ENCODE data around the gene TJAP1.

TJAP1 gene

GRCh38 chr6:43435682-43436437, 41.5 kb upstream of the TJAP1 start:
- no peak overlapping the region for H3K27ac ChIP-seq (ENCODE audit: low read length)

GRCh38 chr6:43436577-43437282, 40.6 kb upstream of the TJAP1 start:
- Histone ChIP-seq H3K9me3 (ENCODE audit: insufficient read depth, low read length) (no peaks in the 10 kb centered on the region), H3K27me3 (ENCODE audit: low read depth, low read length) (no peaks in the 10 kb centered on the region), H3K4me3 (ENCODE audit: low read length) (no peak overlapping the region), H4K20me1 (ENCODE audit: insufficient read depth, low read length) (no peaks in the 10 kb centered on the region), H2AFZ (ENCODE audit: low read depth, low read length) (no peak overlapping the region), H3K4me2 (ENCODE audit: low read length) (no peak overlapping the region), H3K36me3 (replicated peaks; ENCODE audit: low read depth, low read length) (peaks cover 51% of the 10 kb centered on the region), H3K9ac (ENCODE audit: low read length) (no peak overlapping the region), H3K4me1 (ENCODE audit: low read length) (no peaks in the 10 kb centered on the region), H3K79me2 (ENCODE audit: low read length) (peaks cover 3% of the 10 kb centered on the region; the same call in 1 of the 2 replicates), H3K27ac (ENCODE audit: low read length) (no peak overlapping the region)
- TF ChIP-seq EZH2phosphoT487 (IDR thresholded peaks at IDR 0.05; ENCODE audit: low read depth), result no peak
- no peak for TF ChIP-seq CTCF (IDR thresholded peaks at IDR 0.05; ENCODE audit: low read depth, low read length)

More at GRCh38 chr6:43435682-43436437, 41.5 kb upstream of the TJAP1 start:
- Histone ChIP-seq H4K20me1 (ENCODE audit: insufficient read depth, low read length) (no peaks in the 10 kb centered on the region), H3K9me3 (ENCODE audit: insufficient read depth, low read length) (no peaks in the 10 kb centered on the region), H3K27me3 (ENCODE audit: low read depth, low read length) (no peaks in the 10 kb centered on the region), H3K79me2 (ENCODE audit: low read length) (peaks cover 3% of the 10 kb centered on the region; the same call in 1 of the 2 replicates), H3K4me1 (ENCODE audit: low read length) (no peaks in the 10 kb centered on the region), H3K4me2 (ENCODE audit: low read length) (no peak overlapping the region), H3K9ac (ENCODE audit: low read length) (no peak overlapping the region), H3K4me3 (ENCODE audit: low read length) (no peak overlapping the region), H3K36me3 (replicated peaks; ENCODE audit: low read depth, low read length) (peaks cover 49% of the 10 kb centered on the region), H2AFZ (ENCODE audit: low read depth, low read length) (no peak overlapping the region)
- TF ChIP-seq EZH2phosphoT487 (IDR thresholded peaks at IDR 0.05; ENCODE audit: low read depth), result no peak
- TF ChIP-seq CTCF (IDR thresholded peaks at IDR 0.05; ENCODE audit: low read depth, low read length), result no peak

GRCh38 chr6:43437700-43438099, 39.7 kb upstream of the TJAP1 start:
- Histone ChIP-seq H3K4me2 (ENCODE audit: low read length) (no peak overlapping the region), H3K27ac (ENCODE audit: low read length) (no peak overlapping the region)
- TF ChIP-seq CTCF (IDR thresholded peaks at IDR 0.05; ENCODE audit: low read depth, low read length), result no peak
- TF ChIP-seq EZH2phosphoT487 (IDR thresholded peaks at IDR 0.05; ENCODE audit: low read depth), result no peak

GRCh38 chr6:43442935-43443334, 34.4 kb upstream of the TJAP1 start:
- Histone ChIP-seq H4K20me1 (ENCODE audit: insufficient read depth, low read length) (no peaks in the 10 kb centered on the region), H3K4me3 (ENCODE audit: low read length) (no peak overlapping the region), H3K79me2 (ENCODE audit: low read length) (no peaks in the 10 kb centered on the region), H3K4me1 (ENCODE audit: low read length) (no peaks in the 10 kb centered on the region), H3K27me3 (ENCODE audit: low read depth, low read length) (no peaks in the 10 kb centered on the region), H3K36me3 (replicated peaks; ENCODE audit: low read depth, low read length) (peaks cover 32% of the 10 kb centered on the region), H2AFZ (ENCODE audit: low read depth, low read length) (no peak overlapping the region), H3K9me3 (ENCODE audit: insufficient read depth, low read length) (no peaks in the 10 kb centered on the region), H3K9ac (ENCODE audit: low read length) (no peak overlapping the region), H3K4me2 (ENCODE audit: low read length) (no peak overlapping the region), H3K27ac (ENCODE audit: low read length) (no peak overlapping the region)
- TF ChIP-seq EZH2phosphoT487 (IDR thresholded peaks at IDR 0.05; ENCODE audit: low read depth), result no peak
- no peak for TF ChIP-seq CTCF (IDR thresholded peaks at IDR 0.05; ENCODE audit: low read depth, low read length)

More at GRCh38 chr6:43437700-43438099, 39.7 kb upstream of the TJAP1 start:
- Histone ChIP-seq H3K79me2 (ENCODE audit: low read length) (no peaks in the 10 kb centered on the region), H3K36me3 (replicated peaks; ENCODE audit: low read depth, low read length) (peaks cover 45% of the 10 kb centered on the region), H3K27me3 (ENCODE audit: low read depth, low read length) (no peaks in the 10 kb centered on the region), H3K4me1 (ENCODE audit: low read length) (no peaks in the 10 kb centered on the region), H3K9ac (ENCODE audit: low read length) (no peak overlapping the region), H2AFZ (ENCODE audit: low read depth, low read length) (no peak overlapping the region), H3K4me3 (ENCODE audit: low read length) (no peak overlapping the region), H4K20me1 (ENCODE audit: insufficient read depth, low read length) (no peaks in the 10 kb centered on the region), H3K9me3 (ENCODE audit: insufficient read depth, low read length) (no peaks in the 10 kb centered on the region)
